ENCODE results near the gene LRRFIP1.

LRRFIP1 gene

GRCh38 chr2:237790353-237790752 is 163.0 kb downstream of the LRRFIP1 start:
- no peak for DNase-seq

GRCh38 chr2:237791977-237792727 is 164.8 kb downstream of the LRRFIP1 start:
- DNase-seq, result no peak

GRCh38 chr2:237797253-237797652 is 169.9 kb downstream of the LRRFIP1 start:
- no peak for DNase-seq

- no peak for DNase-seq
Observed at GRCh38 chr2:237798236-237799059, 171.1 kb downstream of the LRRFIP1 start, which contains the start of gene RBM44. Gene RBM44, plus strand, starts transcription at chr2:237798779. Its CDS starts 14,831 bp downstream, at chr2:237813610.

GRCh38 chr2:237799060-237799428 is 171.7 kb downstream of the LRRFIP1 start:
- no peak for DNase-seq

- DNase-seq, result no peak
Observed at GRCh38 chr2:237801466-237801865, 174.1 kb downstream of the LRRFIP1 start.

GRCh38 chr2:237806334-237806733 is 178.9 kb downstream of the LRRFIP1 start:
- no peak for DNase-seq

- no peak for DNase-seq
Observed at GRCh38 chr2:237815637-237816036, 188.2 kb downstream of the LRRFIP1 start.

GRCh38 chr2:237816531-237816930 is 189.1 kb downstream of the LRRFIP1 start:
- DNase-seq, result no peak

- DNase-seq, result no peak
Observed at GRCh38 chr2:237818066-237818473, 190.7 kb downstream of the LRRFIP1 start.

- no peak for DNase-seq
Observed at GRCh38 chr2:237819231-237819630, 191.8 kb downstream of the LRRFIP1 start.

GRCh38 chr2:237820421-237820820 is 193.0 kb downstream of the LRRFIP1 start:
- no peak for DNase-seq

- DNase-seq, result no peak
Observed at GRCh38 chr2:237823544-237823943, 196.2 kb downstream of the LRRFIP1 start.

- no peak for DNase-seq
Observed at GRCh38 chr2:237824085-237824484, 196.7 kb downstream of the LRRFIP1 start.

GRCh38 chr2:237827421-237827987 is 200.1 kb downstream of the LRRFIP1 start:
- DNase-seq, result no peak

Data from stimulated activated CD4-positive, alpha-beta T cell treated with anti-CD3 and anti-CD28 coated beads, Interleukin-4, amount 100 ng/mL, for 4 hours (primary cell).